Measurements from ENCODE around the gene WSCD2.

DNA sequence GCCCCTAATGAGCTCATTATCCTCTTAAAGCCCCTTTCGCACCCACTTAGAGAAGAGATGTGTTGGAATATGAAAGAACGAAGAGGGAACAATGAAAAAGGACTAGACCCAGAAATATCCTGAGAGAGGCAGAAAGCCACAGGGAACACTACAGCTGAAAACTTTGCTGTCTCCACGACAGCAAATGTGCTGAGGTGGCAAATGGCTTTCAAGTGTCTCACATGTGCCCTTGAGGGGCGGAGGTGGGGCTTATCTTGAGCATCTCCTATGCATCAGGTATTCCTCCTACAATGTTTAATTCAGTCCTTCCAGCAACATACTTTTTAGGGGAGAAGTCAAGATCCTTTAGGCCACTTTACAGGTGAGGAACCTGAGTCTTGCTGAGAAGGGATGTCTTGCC, 62.9 kb downstream of the WSCD2 start:
- no peak for TF ChIP-seq YY1 (IDR thresholded peaks at IDR 0.05; ENCODE audit: insufficient read depth, insufficient read length)
- no peak for TF ChIP-seq ZNF274 (IDR thresholded peaks at IDR 0.05; ENCODE audit: low read depth, low read length)
- no peak for TF ChIP-seq SUZ12 (IDR thresholded peaks at IDR 0.05; ENCODE audit: extremely low read depth, insufficient read depth, insufficient read length)

Measured in NT2/D1 (cell line).